NCI-H1930 (cell line): ENCODE data around the gene AFF4.

ENCODE experiments used
- DNase-seq, 2 experiments: peaks; one replicate each; lab custom pipeline; 2025; lab: John Stamatoyannopoulos, UW

The AFF4 gene

DNA sequence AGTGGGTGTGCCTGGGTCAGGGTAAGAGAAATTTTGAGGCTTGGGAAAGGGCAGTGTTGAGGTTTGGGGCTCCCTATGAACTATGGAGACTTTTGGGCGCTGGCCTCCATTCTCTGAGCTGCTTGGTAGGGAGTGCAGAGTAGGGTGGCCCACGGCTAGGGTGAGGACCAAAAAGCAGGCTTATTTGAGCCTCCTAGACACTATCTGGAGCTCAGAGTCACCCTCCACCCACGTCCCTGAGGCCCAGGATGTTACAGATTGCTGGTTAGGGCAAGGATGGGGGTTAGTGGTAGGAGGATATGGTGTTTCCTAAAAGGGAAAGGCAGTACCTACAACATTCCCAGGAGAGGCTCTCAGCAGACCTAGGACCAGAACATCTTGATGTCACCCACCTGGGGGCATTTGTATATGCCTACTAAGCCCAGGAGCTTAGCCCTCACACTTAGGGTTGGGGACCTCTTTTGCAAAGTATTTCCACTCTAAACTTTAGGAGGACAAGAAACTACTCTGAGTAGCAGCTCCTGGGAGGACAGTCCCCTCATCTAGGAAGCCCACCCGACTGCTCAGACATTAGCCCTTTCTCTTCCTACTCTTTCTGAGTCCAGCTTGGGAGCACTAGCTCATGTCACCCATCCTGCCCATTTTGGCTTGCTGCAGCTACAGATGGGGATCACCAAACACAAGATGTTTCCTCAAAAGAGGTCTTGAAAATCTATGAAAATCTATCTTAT, 135.3 kb downstream of the AFF4 start:
- no peak for DNase-seq

DNA sequence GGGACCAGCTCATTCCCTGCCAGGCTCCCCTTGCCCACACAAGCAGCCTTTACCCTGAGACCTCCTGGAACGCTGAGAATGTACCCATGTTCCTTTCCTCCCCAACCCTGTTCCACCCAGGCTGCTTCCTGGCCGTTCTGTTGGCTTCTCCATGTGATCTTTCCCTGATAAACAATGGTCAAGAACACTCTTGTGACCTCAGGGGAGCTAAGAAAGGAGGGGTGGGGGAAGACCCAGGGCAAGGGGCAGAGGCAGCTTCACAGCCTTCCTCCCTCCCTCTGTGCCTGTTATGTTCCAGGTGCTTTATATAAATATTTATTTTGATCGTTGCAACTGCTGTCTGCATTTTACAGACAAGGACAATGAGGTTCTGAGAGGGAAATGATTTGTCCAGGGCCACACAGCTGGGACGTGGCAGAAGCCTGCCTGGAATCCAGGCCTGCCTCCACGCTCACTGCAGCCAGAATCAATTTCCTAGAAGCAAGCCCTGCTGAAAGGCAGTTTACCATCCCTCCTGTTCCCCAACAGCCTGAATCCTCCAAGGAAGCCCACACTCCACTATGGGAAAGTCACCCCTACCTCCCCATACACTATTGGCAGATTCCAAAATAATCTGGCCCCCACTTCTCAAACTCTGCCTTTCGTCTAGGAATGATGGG, 136.9 kb downstream of the AFF4 start:
- DNase-seq, result no peak

DNA sequence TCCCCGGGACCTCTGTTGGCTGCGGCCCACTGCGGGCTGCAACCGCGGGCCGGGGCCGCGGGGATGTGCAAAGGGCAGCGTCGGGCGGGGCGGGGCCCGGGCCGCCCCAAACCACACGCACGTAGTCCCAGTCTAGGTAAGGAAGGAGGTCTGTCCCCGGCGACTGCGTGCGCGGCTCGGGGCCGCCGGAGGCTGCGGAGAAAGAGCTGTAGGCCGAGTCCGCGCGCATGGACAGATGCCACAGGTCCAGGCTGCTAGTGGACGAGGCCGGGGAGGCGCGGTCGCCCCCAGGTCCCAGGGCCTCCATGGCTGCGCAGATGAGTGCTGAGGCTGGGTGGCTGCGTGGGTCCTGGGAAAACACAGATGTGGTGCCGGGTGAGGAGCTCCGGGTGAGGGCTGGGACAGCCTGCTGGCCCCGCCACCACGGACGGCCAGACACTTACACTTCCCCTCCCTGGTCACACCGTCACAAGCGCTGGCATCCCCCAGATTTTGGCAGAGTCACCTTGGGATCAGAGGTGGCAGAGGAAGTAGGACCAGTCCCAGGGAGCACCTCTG, 137.5 kb downstream of the AFF4 start:
- no peak for DNase-seq
